H1 (cell line): ENCODE measurements around the gene GNA12. TPM values are rescaled to one million over a fixed set of nuclear protein-coding genes. Genes with fewer than 3 reads are reported as not detected.

Experiments
- ASH2L ChIP-seq: fragments of 200-600, 300-600 bp; sonication (generic); IDR thresholded peaks from one replicate; pipeline ENCODE4 v1.7.1; 2017; ENCODE audit warnings: low read length
- BACH1 ChIP-seq: IDR thresholded peaks from 2 replicates; pipeline ENCODE4 v1.6.1; 2012; ENCODE audit warnings: low read length, improper control_type of control experiment
- TEAD4 ChIP-seq: IDR thresholded peaks from 2 replicates; pipeline ENCODE4 v1.6.1; 2012; ENCODE audit warnings: low read depth, low read length, inconsistent platforms, mixed read lengths
- YY1 ChIP-seq: IDR thresholded peaks from 2 replicates; pipeline ENCODE4 v1.6.1; 2011; ENCODE audit warnings: low read depth, mild to moderate bottlenecking, low read length
- polyA plus RNA-seq, 7 experiments: library from polyadenylated mRNA; depleted of rRNA in 3 of 7; stranded (reverse) in 5 of 7; unstranded in 2 of 7; fragments of >200 nt in 5 of 7; fragments of 200-250 nt in 2 of 7; gene quantifications; 1 replicate in 5 of 7; 2 replicates in 1 of 7; 4 replicates in 1 of 7; pipeline versions ENCODE4 v1.2.1 to v1.2.3, GENCODE V29; 2011 to 2013; ENCODE audit warnings: missing spikeins in 2 of 7, mixed read lengths in 2 of 7
- total RNA-seq: library from RNA; stranded (reverse); fragmentation: NEBNext Ultra II Directional; extraction: Animal tissue kit (Norgen Biotek cat#: 25700); gene quantifications from 2 replicates; pipeline ENCODE4 v1.2.1, GENCODE V29; 2021
- TF ChIP-seq, protein P1 (sequence below): IDR thresholded peaks from 2 replicates; pipeline ENCODE4 v1.6.1; 2011; ENCODE audit warnings: low read length, improper control_type of control experiment

Gene GNA12
- total and polyA plus RNA-seq, 2 of the 8 experiments (the other 6 are each of a cell fraction or from before 2014, with no cell fraction given) = 96.5 to 109 TPM

DNA sequence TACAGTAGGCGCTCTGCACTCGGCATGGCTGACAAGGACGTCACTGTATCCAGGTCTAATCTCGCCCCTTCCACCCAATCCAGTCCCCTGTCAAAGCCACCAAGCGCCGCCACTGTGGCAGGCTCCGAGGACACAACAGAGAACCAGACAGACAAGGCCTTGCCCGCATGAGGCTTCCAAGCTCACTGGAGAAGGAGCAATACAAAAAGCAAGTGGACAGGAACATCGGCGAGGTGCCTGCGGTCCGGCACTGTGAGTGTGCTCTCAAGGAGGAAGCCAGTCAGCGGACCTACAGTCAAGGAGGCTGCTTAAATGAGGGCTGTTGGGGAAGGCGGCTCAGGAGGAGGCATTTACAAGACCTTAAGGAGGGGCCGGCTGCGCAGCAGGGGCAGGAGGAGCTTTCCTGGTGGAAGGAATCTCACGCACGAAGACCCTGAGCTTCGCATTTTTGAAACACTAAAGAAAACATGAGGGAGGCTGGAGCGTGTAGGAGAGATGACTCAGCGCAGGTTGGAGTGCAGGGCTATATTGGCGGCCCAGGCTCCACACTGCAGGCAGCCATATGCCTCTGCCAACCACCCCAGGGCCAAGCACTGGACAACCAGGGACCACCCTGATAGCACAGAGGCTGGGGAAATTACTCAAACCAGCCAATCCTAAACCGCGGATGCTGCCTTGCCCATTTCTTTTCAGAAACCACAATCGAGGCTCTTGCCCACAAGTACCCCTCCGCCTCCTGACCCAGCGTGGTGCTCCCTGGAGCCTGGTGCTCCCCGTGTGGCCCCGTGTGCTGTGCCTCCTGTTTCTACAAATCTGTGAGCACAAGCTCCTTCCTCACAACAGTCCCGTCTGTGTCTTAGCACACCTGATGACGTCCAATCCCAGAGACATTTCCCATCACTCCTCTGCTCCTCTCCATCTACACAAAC is 28.9 kb downstream of the GNA12 start (continued):
- TF ChIP-seq YY1 = no peak
- TF ChIP-seq BACH1 = peak; percentile 83
- 0 out of 2 replicates have a peak, but pooled peaks have one; percentile 14 for TF ChIP-seq TEAD4
- TF ChIP-seq, protein P1, sequence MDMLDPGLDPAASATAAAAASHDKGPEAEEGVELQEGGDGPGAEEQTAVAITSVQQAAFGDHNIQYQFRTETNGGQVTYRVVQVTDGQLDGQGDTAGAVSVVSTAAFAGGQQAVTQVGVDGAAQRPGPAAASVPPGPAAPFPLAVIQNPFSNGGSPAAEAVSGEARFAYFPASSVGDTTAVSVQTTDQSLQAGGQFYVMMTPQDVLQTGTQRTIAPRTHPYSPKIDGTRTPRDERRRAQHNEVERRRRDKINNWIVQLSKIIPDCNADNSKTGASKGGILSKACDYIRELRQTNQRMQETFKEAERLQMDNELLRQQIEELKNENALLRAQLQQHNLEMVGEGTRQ = no peak
- peak; percentile 61 for TF ChIP-seq ASH2L
